HG03139 (cell line): ENCODE data around the gene CPED1.
"Not testable (repeated sequence)": the region's sequence is repeated elsewhere in the genome, so short reads cannot be mapped to it uniquely, and the experiment has no call there.

ENCODE experiments used
- ATAC-seq: cut with Tn5 transposase; IDR thresholded peaks from one replicate; pipeline ENCODE4 v1.9.1; 2021; ENCODE audit not compliant: unreplicated experiment

Gene CPED1

DNA sequence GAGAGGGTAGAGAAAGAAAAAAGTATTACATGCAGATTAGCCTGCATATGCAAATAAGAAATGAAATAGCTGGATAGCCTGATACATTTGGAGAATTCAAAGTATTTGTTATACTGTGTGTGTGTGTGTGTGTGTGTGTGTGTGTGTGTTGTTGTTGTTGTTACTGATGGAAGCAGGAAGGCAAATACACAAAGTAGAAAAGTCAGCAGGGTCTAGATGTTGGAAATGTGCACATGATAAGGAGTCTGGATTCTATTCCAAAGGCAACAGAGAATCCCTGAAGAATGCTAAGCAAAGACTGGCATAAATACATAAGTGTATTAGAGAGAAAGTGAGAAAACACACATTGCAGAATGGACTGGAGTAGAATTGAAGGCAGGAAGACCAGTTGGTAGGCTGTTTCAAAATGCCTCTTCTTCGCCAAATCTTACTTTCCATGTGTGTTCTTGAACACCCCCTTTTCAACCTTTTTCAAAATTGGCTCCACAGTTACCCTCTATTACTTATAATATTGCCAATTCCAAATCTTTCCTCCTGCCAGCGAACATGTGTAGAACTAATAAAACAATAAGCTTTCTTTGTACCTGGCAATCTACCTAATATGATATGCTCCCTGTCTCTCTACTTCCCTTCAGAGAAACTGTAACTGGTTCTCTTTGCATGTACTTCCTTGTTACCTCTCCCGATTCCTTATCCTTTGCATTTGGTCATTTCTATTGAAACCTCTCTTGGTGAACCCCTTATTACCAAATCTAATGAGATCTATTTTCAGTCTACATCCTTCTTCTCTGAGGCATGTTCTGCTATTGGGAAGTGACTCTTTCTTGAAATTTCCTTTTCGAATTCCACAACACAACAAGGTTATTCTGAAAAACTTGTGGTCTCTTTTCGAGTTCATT lies 6.2 kb downstream of the CPED1 start:
- ATAC-seq = no peak

DNA sequence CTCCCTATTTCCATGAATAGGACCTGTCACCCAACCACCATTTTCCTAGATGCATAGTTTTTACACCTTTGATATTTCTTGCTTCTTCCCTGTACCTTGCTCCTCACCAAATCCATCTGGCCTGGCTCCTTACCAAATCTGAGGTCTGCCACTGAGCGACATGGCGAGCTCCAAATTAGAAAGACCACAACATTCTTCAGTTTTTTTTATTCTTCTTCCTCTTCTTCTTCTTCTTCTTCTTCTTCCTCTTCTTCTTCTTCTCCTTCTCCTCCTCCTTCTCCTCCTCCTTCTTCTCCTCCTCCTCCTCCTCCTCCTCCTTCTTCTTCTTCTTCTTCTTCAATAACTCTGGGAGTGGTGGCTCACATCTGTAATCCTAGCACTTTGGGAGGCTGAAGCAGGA lies 7.1 kb downstream of the CPED1 start:
- ATAC-seq = no peak

DNA sequence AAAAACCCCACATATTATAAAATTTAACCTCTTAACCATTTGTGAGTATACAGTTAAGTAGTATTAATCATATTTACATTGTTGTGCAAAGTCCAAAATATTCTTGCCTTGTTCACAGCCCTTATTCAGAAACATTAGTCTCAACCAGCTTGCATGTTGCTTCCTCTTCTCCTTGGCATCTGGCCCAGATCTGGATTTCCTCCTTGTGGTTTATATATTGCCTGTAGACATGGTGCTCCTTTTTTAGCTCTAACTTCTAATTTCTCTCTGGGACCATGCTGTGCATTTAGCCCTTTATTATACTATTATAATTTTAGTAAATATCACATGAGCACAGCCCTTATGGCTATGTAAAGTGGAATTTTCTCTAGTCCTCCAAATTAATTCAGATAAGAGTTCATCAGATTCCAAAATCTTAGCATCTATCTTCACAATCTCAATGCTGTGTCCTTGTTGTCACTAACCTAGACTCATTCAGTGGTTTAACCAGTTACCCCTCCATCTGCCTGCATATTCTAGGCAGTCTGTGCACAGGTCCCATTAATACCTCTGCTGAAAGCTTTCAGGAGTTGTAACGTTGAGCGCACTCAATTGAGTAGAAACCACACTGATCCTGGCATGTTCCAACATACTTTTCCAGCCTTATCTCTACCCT lies 7.9 kb downstream of the CPED1 start:
- ATAC-seq = no peak

DNA sequence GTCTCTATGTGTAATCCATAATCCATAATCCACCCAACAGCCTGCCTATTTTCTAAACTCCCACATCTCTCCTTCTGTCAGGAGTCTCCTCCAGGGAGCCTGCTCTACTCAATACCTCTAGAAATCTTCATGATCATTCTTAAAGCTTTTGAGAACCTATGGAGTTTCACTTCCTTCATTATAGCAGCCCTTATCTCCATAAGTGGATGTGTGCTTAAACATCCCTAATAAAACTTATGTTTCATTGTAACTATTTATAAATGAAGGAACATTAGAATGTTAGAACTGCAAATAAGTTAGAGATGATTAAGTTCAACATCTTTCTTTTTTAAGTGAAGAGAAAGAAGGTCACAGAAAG lies 8.5 kb downstream of the CPED1 start:
- no peak for ATAC-seq

DNA sequence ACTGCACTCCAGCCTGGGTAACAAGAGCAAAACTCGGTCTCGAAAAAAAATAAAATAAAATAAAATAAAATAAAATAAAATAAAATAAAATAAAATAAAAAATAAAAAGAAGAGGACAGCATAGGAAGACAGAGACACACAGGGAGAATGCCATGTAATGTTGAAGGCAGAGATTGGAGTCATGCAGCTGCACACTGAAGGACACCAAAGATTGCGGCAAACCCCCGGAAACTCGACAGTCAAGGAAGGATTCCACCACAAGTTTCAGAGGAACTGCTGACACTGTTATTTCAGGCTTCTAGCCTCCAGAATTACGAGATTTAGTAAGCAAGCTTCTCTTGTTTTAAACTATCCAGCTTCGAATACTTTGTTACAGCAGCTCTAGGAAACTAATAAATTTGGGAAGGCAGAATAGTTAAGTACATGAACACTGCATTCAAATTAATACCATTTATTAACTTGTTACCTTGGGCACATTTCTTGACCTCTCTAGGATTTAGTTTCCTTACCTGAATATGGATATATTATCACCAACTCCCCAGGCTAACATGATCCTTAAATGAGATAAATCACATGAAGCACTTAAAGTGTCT lies 9.5 kb downstream of the CPED1 start:
- ATAC-seq = no peak

DNA sequence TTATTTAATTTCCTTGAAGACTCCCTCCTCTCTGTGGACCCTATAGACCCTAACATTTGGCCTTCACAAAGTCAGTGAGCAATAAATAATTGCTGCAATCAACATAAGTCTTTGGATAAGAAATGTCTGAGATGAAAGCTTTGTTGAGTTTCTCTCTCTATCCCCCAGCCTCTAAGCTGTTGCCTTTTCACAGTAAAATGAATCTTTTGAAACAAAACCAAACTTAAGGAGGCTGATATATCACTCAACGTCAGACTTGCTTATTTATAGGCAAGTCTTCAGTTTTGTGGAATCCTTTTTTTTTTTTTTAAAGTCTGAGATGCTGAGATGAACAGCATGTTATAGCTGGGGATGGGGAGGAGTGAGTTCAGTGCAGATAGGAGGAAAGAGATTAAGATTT lies 10.0 kb downstream of the CPED1 start:
- ATAC-seq = no peak

DNA sequence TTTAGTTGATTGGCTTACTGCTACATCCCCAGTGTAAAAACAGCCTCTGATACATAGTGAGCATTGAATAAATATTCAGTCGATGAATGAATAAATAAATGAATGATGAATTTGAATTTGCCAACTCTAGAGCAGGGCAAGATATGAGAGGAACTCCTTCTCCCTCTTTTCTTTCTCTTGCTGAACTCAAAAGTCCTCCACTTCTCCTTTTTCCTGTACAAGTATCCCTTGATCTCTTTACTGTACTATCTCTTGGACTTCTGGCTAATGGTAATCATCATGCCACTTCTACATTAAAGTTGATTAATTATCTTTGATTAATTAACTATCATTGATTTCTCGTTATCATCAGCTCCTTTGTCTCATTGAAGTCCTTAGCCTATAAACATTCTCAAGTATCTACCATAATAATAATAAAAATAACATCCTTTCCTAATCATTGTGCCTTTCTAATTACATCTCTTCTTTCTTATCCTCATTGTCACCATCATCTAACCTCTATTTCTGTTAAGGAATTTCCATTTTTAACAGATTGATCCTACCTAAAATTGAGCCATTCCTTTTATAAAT lies 10.6 kb downstream of the CPED1 start:
- ATAC-seq = no peak

DNA sequence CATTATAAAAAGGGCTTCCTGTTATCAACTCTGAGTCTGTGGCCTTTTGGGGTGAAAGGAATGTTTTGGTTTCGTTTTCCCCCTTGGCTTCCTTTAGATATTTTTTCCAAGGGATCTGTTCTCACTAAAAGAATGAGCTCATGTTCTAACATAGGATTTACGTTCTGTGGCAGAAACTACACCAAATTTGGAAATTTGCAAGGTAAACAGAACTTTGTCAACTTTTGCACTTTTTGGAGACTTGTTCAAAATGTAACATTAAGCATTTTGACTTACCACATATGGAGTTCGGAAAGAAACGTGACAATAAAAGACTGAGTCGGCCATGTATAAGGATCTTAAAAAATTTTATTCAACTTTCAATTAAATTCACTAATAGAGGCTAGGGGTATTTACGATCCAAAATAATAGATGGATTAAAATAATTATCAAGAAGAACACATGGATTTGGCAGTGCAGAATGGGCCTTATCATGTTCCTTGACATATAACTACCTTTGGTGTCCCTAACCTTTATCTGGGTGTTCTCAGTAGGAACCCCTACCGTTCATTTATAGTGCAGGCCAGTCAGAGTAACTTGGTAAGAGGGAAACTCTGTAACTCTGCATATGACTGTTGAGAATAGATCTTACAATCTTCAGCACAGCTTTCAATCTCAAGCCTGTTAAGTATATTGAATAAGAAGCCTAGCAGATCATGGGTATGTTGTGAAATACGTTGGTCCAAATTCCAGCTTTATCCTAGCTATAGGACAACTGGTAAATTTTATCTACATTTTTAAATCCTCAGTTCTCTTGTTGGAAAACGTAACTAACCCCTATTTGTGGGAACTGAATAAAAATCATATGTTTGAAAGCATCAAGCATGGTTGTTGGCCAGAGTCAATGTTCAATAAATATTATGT lies 11.8 kb downstream of the CPED1 start:
- ATAC-seq = no peak

DNA sequence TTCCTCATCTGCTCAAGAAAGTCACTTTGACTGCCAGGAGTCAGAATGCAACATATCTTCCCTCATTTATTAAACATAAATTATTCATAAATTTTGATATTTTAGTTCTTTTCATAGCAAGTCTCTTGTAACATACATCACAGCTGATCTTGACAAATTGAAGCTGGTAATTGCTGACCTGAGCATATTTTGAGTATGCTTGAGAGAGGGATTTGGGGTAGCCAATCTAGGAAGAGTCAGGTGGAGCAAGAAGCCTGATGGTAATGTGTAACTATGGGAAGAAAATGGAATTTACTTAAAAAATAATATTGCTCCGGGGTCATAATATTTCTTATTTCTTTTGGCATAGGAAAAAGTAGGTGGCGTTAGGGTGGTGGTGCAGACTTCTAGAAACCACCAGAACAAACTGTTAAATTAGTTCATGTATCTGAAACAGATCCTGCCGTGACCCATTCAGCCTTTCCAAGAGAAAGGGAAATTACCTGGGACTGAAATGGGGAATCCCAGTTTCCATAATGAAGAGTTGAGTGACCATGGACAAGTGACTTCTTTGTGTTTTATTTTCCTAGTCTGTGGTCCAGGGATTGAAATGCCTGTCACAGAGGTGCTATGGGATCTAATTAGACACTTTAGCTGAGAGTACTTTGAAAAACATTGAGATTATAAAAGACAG lies 12.9 kb downstream of the CPED1 start:
- ATAC-seq = no peak

DNA sequence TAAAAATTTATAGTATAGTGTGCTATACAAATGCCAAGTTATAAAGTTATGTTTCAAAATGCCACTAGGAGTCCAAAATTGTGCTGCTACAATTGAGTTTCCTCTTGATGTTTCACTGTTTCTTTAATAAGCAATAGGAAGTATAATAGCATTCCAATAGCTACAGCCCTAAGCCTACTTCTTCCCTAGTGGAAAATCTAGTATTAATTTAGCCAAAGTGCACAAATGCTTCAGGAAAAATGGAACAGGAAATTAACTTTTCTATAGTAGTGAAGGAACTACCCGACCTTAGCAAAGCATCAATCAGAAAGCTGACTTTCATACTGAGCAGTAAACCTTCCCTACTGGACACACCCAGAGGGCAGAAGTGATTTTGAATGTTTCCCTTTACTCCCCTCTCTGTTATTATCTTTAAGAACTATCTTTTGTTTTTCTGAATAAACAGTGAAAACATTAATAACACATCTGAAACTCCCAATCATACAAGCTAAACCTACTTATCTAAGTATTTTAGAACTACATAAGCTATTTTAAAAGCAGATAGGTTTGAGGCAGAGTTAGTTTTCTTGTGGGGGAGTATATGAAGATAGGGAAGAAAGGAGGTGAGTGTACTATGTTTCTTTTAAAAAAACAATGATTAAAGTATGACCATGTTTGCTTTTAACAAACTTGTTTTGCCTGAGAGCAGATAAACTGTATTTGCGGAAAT lies 13.7 kb downstream of the CPED1 start:
- no peak for ATAC-seq

DNA sequence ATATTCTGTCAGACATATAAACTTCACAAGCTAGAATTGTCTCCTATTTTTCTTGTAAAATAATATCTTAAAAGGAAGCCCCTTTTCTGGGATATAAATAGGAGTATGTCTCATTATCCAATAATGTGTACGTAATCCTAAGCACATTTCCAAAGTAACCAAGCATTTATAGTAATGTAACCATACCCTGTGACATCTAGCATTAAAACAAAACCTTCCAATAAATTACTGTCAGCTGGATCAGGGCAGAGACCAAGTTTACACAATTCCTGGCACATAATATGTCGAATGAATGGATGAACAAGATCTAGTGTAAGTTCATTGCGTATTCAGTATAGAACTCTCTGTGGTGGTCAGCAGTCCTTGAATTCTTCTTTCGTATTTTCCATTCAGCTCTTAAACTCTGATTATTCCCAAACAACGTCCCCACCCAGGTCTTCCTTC lies 14.3 kb downstream of the CPED1 start:
- ATAC-seq = no peak

DNA sequence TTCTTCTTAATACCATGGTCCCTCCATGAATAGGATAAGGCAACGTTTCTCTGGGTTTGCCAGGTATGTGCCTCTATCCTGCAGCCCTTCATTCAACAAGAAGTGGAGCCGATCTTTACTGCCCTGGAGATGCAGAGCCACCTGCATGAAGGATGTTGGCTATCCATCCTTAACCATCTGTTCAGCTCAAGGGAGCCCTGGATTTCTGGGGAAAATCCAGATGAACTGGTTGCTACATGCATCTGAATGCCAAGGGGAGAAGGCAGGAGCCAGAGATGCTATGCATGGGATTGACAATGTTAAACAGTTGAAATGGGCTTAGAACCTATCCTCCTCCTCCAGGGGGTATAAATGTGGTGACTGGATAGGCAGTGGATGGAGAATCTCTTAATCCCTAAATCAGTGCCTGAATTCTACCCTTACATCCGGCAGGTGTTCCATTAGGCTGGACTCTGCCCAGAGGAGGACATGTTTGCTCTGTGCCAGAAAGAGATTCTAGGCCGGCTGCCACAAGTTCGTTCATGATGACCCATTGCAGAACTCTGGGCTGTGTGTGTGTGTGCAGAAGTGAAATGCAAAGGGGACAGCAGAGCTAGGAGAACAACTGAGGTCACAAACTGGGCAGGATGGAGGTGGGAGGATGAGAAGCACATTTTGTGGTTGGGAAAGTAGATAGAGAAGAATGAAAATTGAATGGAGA lies 15.6 kb downstream of the CPED1 start:
- no peak for ATAC-seq

DNA sequence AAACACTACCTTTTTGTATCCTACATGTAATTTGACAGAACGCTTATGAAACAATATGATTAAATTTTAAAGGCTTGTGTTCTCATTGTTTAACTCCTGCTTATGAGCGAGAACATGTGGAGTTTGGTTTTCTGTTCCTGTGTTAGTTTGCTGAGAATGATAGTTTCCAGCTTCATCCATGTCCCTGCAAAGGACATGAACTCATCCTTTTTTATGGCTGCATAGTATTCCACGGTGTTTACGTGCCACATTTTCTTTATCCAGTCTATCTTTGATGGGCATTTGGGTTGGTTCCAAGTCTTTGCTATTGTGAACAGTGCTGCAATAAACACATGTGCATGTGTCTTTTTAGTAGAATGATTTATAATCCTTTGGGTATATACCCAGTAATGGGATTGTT lies 16.5 kb downstream of the CPED1 start:
- not testable (repeated sequence) for ATAC-seq

DNA sequence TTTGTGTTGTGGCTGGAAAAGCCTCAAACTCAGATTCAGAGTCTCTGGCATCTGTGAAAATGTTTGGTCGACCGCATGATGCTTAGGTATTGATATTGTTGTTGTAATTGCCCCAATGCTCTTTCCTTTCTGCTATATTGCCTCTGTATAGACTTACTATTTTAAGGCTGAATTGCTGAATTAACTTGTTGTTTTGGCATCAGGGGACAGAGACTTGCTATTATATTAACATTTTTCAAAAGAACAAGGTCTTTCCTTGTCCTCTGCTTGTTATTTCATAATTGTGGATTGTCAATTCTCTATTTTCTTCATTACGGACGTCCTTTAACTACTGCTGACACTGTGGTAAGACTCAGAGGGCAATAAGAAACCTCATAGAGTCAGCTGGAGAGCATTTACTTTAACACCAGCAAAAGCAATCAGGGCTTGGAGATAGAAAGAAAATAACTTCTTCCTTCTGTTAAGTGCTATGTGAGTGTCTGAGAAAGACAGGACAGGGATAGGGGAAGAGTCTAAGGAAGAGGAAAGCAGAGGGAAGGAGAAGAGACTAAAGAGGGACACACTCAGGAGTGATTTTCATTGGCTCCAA lies 17.6 kb downstream of the CPED1 start:
- no peak for ATAC-seq

DNA sequence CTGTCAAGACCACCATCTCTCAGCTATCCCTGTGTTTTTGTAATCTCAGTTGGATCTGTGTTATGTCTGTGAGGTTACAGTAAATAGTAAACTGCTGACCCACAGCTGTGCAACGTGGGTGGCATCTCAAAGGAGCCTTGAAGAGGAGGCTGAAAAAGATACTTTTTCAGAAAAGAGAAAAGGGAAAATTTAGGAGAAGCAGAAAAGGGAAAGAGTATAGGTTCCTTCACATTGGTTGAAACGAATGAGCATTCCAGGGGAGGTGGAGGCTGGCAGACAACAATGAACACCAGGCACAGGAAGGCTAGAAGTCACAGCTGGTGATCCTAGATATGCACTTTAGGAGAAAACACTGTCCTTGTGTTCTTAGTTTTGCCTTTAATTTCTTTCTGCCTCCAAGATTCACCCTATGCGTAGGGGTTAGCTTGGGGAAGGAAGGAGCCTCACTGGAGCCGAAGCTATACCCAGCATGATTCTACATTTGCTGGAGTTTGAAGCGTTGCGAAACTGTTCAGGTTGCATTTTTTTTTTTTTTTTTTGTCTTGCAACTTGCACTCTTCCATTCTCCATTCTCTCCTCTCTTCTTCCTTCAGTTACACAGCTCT lies 18.3 kb downstream of the CPED1 start:
- no peak for ATAC-seq

DNA sequence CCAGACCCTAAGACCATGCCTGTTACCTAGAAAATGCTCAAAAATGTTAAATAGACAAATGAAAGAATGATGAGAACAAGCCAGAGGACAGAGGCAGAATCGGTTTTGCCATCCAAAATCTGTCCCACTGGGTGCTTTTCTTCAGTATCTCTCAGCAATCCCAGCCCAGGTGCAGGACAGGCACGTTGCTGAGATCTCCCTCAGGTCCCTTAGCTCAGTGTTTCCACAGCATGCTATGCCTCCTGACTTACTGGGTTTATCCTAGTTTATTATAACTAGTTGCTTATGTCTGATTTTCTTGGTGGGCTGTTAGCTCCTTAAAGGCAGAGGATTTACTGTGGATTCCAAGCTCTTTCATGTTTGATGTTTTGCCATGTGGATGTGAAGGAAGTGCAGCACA lies 20.3 kb downstream of the CPED1 start:
- ATAC-seq = no peak

DNA sequence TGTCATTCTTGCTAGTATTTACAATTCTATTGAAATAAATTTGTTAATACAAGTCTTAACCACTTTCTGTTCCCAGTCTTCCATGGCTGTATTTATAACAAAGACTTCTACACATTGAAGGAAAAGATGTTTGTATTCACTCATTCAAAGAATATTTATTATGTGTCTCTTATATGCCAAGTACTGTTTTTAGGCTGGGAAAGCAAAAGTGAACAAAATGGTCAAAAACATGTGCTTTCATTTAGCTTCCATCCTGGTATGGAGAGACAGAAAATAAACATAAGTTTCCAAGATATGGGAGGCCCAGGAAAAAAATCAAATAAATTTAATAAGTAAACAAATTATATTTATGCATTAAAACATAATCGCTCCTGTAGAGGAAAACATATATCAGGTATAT lies 22.9 kb downstream of the CPED1 start:
- no peak for ATAC-seq

DNA sequence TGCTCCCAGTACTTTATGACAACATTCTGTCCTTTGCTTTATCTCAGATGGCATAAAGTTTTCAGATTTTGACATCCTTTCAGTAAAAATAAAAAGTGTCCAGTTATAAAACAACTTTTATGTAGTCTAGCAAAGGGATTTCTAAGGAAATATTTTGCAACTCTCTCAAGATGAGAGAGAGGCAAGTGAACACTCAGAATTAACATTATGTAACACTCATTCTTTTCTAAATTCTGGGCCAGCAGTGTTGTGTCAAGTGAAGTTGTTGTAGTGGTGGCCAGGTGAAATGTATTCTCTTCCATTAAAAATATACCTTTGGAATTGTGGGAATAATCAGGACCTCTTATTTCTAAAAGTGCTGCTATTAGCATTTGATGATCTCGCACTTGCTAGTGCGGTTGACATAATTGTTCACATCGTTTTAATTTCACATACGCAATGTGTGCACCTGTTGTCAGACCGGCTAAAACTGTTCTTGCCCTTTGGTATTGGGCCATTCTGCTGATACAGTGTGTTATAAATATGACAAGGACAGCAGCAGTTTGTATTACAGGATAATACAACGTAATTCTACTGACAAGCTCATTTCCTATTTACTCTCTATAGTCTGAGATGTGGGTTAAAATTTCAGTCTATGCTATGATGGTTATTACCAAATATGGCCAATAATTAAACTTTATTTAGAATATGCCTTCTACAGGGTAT lies 23.8 kb downstream of the CPED1 start:
- ATAC-seq = no peak
